HG03432 (cell line): Measurements from ENCODE around the gene MYO1D.
"Not testable (repeated sequence)": the region's sequence is repeated elsewhere in the genome, so short reads cannot be mapped to it uniquely, and the experiment has no call there.

Experiments
- ATAC-seq: cut with Tn5 transposase; IDR thresholded peaks from one replicate; pipeline ENCODE4 v1.9.1; 2021; ENCODE audit warnings: mild to moderate bottlenecking, moderate library complexity; ENCODE audit not compliant: unreplicated experiment

The MYO1D gene

GRCh38 chr17:32739722-32740121 is 137.2 kb downstream of the MYO1D start:
- no peak for ATAC-seq

- not testable (repeated sequence) for ATAC-seq
These were observed 137.8 kb downstream of the MYO1D start for GRCh38 chr17:32739151-32739550.

- ATAC-seq: no peak
These were observed 143.5 kb downstream of the MYO1D start for GRCh38 chr17:32733401-32733800.

- no peak for ATAC-seq
These were observed 144.0 kb downstream of the MYO1D start for GRCh38 chr17:32732900-32733299.

- no peak for ATAC-seq
These were observed 144.7 kb downstream of the MYO1D start for GRCh38 chr17:32732296-32732642.

- no peak for ATAC-seq
These were observed 145.2 kb downstream of the MYO1D start for GRCh38 chr17:32731556-32732295.

GRCh38 chr17:32727681-32728080 is 149.2 kb downstream of the MYO1D start:
- no peak for ATAC-seq

- no peak for ATAC-seq
These were observed 151.2 kb downstream of the MYO1D start for GRCh38 chr17:32725697-32726096.

- ATAC-seq: no peak
These were observed 153.5 kb downstream of the MYO1D start for GRCh38 chr17:32723310-32723955.

- ATAC-seq: no peak
These were observed 154.2 kb downstream of the MYO1D start for GRCh38 chr17:32722733-32723132.

GRCh38 chr17:32720671-32721070 is 156.3 kb downstream of the MYO1D start:
- ATAC-seq: no peak

- no peak for ATAC-seq
These were observed 157.2 kb downstream of the MYO1D start for GRCh38 chr17:32719689-32720088.

GRCh38 chr17:32714922-32715321 is 162.0 kb downstream of the MYO1D start:
- not testable (repeated sequence) for ATAC-seq

- ATAC-seq: not testable (repeated sequence)
These were observed 162.7 kb downstream of the MYO1D start for GRCh38 chr17:32714206-32714605.

GRCh38 chr17:32713081-32713480 is 163.8 kb downstream of the MYO1D start:
- no peak for ATAC-seq

- ATAC-seq: no peak
These were observed 167.4 kb downstream of the MYO1D start for GRCh38 chr17:32709562-32709961.

- no peak for ATAC-seq
These were observed 175.1 kb downstream of the MYO1D start for GRCh38 chr17:32701871-32702270.

- ATAC-seq: no peak
These were observed 177.7 kb downstream of the MYO1D start for GRCh38 chr17:32699247-32699646.

- no peak for ATAC-seq
These were observed 178.9 kb downstream of the MYO1D start for GRCh38 chr17:32697728-32698625.

GRCh38 chr17:32696426-32696825 is 180.5 kb downstream of the MYO1D start:
- ATAC-seq: no peak

GRCh38 chr17:32695864-32696263 is 181.1 kb downstream of the MYO1D start:
- ATAC-seq: no peak
